Endodermal cell (in vitro differentiated cells): ENCODE results near the gene PIGK. TPM values are rescaled to one million over a fixed set of nuclear protein-coding genes. Genes with fewer than 3 reads are reported as not detected.

Experiments used
- DNase-seq: peaks from one replicate; pipeline ENCODE4 v3.0.0-alpha.2; 2017
- H3K27ac ChIP-seq: 2 replicates; pipeline ENCODE4 v1.5.1; 2013; ENCODE audit warnings: mild to moderate bottlenecking, low read depth, low read length, moderate library complexity
- H3K27me3 ChIP-seq: 2 replicates; pipeline ENCODE4 v1.6.1; 2013; ENCODE audit warnings: mild to moderate bottlenecking, low read length, moderate library complexity; ENCODE audit not compliant: insufficient read depth, control insufficient read depth, poor library complexity, severe bottlenecking
- H3K36me3 ChIP-seq: 2 replicates; pipeline ENCODE4 v1.7.0; 2013; ENCODE audit warnings: mild to moderate bottlenecking, low read length, moderate library complexity; ENCODE audit not compliant: control insufficient read depth, insufficient read depth
- H3K4me1 ChIP-seq: one replicate; pipeline ENCODE4 v1.7.0; 2013; ENCODE audit warnings: low read length; ENCODE audit not compliant: control insufficient read depth, insufficient read depth
- H3K4me3 ChIP-seq: 2 replicates; pipeline ENCODE4 v1.5.1; 2013; ENCODE audit warnings: mild to moderate bottlenecking, low read length, moderate library complexity
- H3K9ac ChIP-seq: 2 replicates; pipeline ENCODE4 v1.6.1; 2013; ENCODE audit warnings: mild to moderate bottlenecking, low read length, moderate library complexity; ENCODE audit not compliant: poor library complexity, severe bottlenecking; ENCODE audit errors: extremely low read depth
- H3K9me3 ChIP-seq: 2 replicates; pipeline ENCODE4 v1.6.1; 2013; ENCODE audit warnings: mild to moderate bottlenecking, low read length, moderate library complexity; ENCODE audit not compliant: control insufficient read depth
- H3K27ac Mint-ChIP-seq: 2 replicates; pipeline ENCODE4 v1.8.0; 2020; ENCODE audit warnings: mixed read lengths
- H3K27me3 Mint-ChIP-seq: 2 replicates; pipeline ENCODE4 v1.8.0; 2021; ENCODE audit warnings: mild to moderate bottlenecking, mixed read lengths; ENCODE audit not compliant: insufficient read depth
- H3K36me3 Mint-ChIP-seq: 2 replicates; pipeline ENCODE4 v1.8.0; 2020; ENCODE audit warnings: low read depth, mixed read lengths
- H3K4me1 Mint-ChIP-seq: 2 replicates; pipeline ENCODE4 v1.8.0; 2020; ENCODE audit warnings: mixed read lengths
- H3K4me3 Mint-ChIP-seq: 2 replicates; pipeline ENCODE4 v1.8.0; 2020; ENCODE audit warnings: mild to moderate bottlenecking, moderate library complexity, mixed read lengths
- H3K9me3 Mint-ChIP-seq: 2 replicates; pipeline ENCODE4 v1.8.0; 2020; ENCODE audit warnings: mild to moderate bottlenecking, mixed read lengths
- CTCF ChIP-seq: fragments of 200-600 bp; sonication (generic); conservative IDR thresholded peaks from 2 replicates; pipeline ENCODE4 v1.5.0; 2021; ENCODE audit warnings: antibody characterized with exemption, mild to moderate bottlenecking
- WGBS, 2 experiments: methylation state at CpG; one replicate each; pipeline versions ENCODE4 v1.1.5 to v1.1.7; 2013; ENCODE audit warnings: missing lambda C conversion rate in 2 of 2, mixed read lengths in 1 of 2; ENCODE audit not compliant: insufficient coverage in 1 of 2, insufficient read length in 1 of 2; 5-methylcytosine and 5-hydroxymethylcytosine counted together
- long read RNA-seq, 4 experiments: library from polyadenylated mRNA in 2 of 4; library from RNA in 1 of 4; library from capped mRNA in 1 of 4; stranded (forward) in 3 of 4; unstranded in 1 of 4; transcript quantifications; one replicate each; pipeline ENCODE4 v2.0.0, GENCODE V29; 2020 to 2021; ENCODE audit warnings: inconsistent platforms in 1 of 4
- polyA plus RNA-seq, 2 experiments: library from polyadenylated mRNA; stranded (reverse); fragments of 50-300 nt; gene quantifications; one replicate each; pipeline ENCODE4 v1.2.3, GENCODE V29; 2013
- total RNA-seq, 2 donors: library from RNA; stranded (reverse); fragmentation: NEBNext Ultra II Directional in 1 of 2; extraction: Animal tissue kit (Norgen Biotek cat#: 25700) in 1 of 2; gene quantifications; 2 replicates in 1 of 2; 3 replicates in 1 of 2; pipeline ENCODE4 v1.2.1, GENCODE V29; 2021

Gene PIGK
- 10 to 100 TPM; 19.9 to 26.7 TPM for total RNA-seq
- polyA plus RNA-seq (2013, experiment 1 of 2) = 26.4 TPM
- 24.2 TPM for polyA plus RNA-seq (2013, experiment 2 of 2)
- long read RNA-seq, experiment 1, full-length matches to known transcripts = 7 of 13 reads
- long read RNA-seq, experiment 1, partial matches to known transcripts = 3 of 13 reads
- long read RNA-seq, experiment 1, other reads (novel, unspliced or antisense) = 3 of 13 reads
- long read RNA-seq, experiment 2, full-length matches to known transcripts = 26 of 30 reads
- long read RNA-seq, experiment 2, partial matches to known transcripts = 1 of 30 reads
- long read RNA-seq, experiment 2, other reads (novel, unspliced or antisense) = 3 of 30 reads
- long read RNA-seq, experiment 3, full-length matches to known transcripts = 89 of 99 reads
- long read RNA-seq, experiment 3, partial matches to known transcripts = 2 of 99 reads
- long read RNA-seq, experiment 3, other reads (novel, unspliced or antisense) = 8 of 99 reads
- long read RNA-seq, experiment 4, full-length matches to known transcripts = 35 of 39 reads
- long read RNA-seq, experiment 4, partial matches to known transcripts = 1 of 39 reads
- long read RNA-seq, experiment 4, other reads (novel, unspliced or antisense) = 3 of 39 reads

GRCh38 chr1:77219166-77219887, at the start of gene PIGK:
Gene PIGK (minus strand): TSS chr1:77219430. CDS start chr1:77219402, 28 bp downstream.
- Mint-ChIP-seq H3K9me3 (peaks cover 4% of the 10 kb centered on the region), H3K27ac (peak within 1 kb of the TSS; percentile 95), H3K4me1 (peaks cover 9% of the 10 kb centered on the region), H3K36me3 (peaks cover 28% of the 10 kb centered on the region), H3K4me3 (peak within 1 kb of the TSS; percentile 93), H3K27me3 (no peaks in the 10 kb centered on the region)
- peak; percentile 96 for DNase-seq
- no peaks in the 10 kb centered on the region for H3K4me1 ChIP-seq
- H3K27ac ChIP-seq = no peak within 1 kb of the TSS
- H3K4me3 ChIP-seq = peak within 1 kb of the TSS; percentile 89
- H3K27me3 ChIP-seq = no peaks in the 10 kb centered on the region
- H3K36me3 ChIP-seq = no peaks in the 10 kb centered on the region
- peak; percentile 33 for TF ChIP-seq CTCF
- no peaks in the 10 kb centered on the region for H3K9me3 ChIP-seq
- H3K9ac ChIP-seq = peak within 1 kb of the TSS; percentile 63
- 0 to 2% methylated on average over 8 to 30 of the region's 31 CpGs for WGBS, 2 experiments

GRCh38 chr1:77267035-77267434, 47.8 kb upstream of the PIGK start:
- H3K27ac ChIP-seq = no peak overlapping the region
- H3K9me3 ChIP-seq = no peaks in the 10 kb centered on the region
- TF ChIP-seq CTCF = no peak
- peaks cover 17% of the 10 kb centered on the region for H3K4me1 Mint-ChIP-seq
- H3K9me3 Mint-ChIP-seq = no peaks in the 10 kb centered on the region
- no peak for DNase-seq
- H3K4me3 ChIP-seq = no peak overlapping the region
- no peak overlapping the region for H3K9ac ChIP-seq
- H3K27ac Mint-ChIP-seq = no peak overlapping the region
- H3K36me3 ChIP-seq = no peaks in the 10 kb centered on the region
- H3K4me1 ChIP-seq = no peaks in the 10 kb centered on the region
- H3K27me3 Mint-ChIP-seq = peaks cover 54% of the 10 kb centered on the region
- no peaks in the 10 kb centered on the region for H3K36me3 Mint-ChIP-seq
- 84 to 100% methylated on average over 1 of the region's 1 CpG for WGBS, 2 experiments
- no peak overlapping the region for H3K4me3 Mint-ChIP-seq
- peaks cover 65% of the 10 kb centered on the region for H3K27me3 ChIP-seq

- Mint-ChIP-seq H3K27ac (no peak overlapping the region), H3K9me3 (no peaks in the 10 kb centered on the region), H3K27me3 (peaks cover 57% of the 10 kb centered on the region), H3K4me1 (peaks cover 9% of the 10 kb centered on the region), H3K4me3 (no peak overlapping the region), H3K36me3 (no peaks in the 10 kb centered on the region)
- Histone ChIP-seq H3K9me3 (no peaks in the 10 kb centered on the region), H3K4me3 (no peak overlapping the region), H3K36me3 (no peaks in the 10 kb centered on the region), H3K27me3 (peaks cover 56% of the 10 kb centered on the region), H3K4me1 (no peaks in the 10 kb centered on the region), H3K27ac (no peak overlapping the region), H3K9ac (no peak overlapping the region)
- TF ChIP-seq CTCF = no peak
- WGBS, 2 experiments = 48 to 60% methylated on average over 1 of the region's 1 CpG
- peak; percentile 58 for DNase-seq
These were observed 46.0 kb upstream of the PIGK start for GRCh38 chr1:77265180-77265579.
